Transverse colon (tissue), 4 donors: ENCODE data around the gene PTPRA. TPM values are rescaled to one million over a fixed set of nuclear protein-coding genes. Genes with fewer than 3 reads are reported as not detected.
A peak's percentile ranks its signal among the peaks of the same experiment; 100 is the strongest.

ENCODE experiments used
- DNase-seq: peaks from one replicate; pipeline ENCODE4 v3.0.0-alpha.2; 2019
- H3K27ac ChIP-seq, 4 donors: fragments of 200-600 bp; sonication (generic); 2 replicates each; pipeline ENCODE4 v1.5.1; 2016 to 2018; ENCODE audit warnings: inconsistent platforms in 4 of 4
- H3K27me3 ChIP-seq: fragments of 200-600 bp; sonication (generic); 2 replicates; pipeline ENCODE4 v1.5.1; 2017; ENCODE audit warnings: inconsistent platforms
- H3K36me3 ChIP-seq, 4 donors: fragments of 200-600 bp; sonication (generic); 2 replicates each; pipeline ENCODE4 v1.5.1; 2017 to 2019; ENCODE audit warnings: inconsistent platforms in 4 of 4
- H3K4me1 ChIP-seq, 4 donors: fragments of 200-600 bp; sonication (generic); 2 replicates each; pipeline ENCODE4 v1.5.1; 2017 to 2020; ENCODE audit warnings: inconsistent platforms in 4 of 4
- H3K4me3 ChIP-seq, 4 donors: fragments of 200-600 bp; sonication (generic); 1 replicate in 1 of 4; 2 replicates in 3 of 4; pipeline versions ENCODE4 v1.5.1 to v1.6.1; 2017 to 2019; ENCODE audit warnings: inconsistent platforms in 4 of 4
- H3K9me3 ChIP-seq, 2 donors: fragments of 200-600 bp; sonication (generic); 2 replicates each; pipeline ENCODE4 v1.5.1; 2017 to 2019; ENCODE audit warnings: inconsistent platforms in 2 of 2
- CTCF ChIP-seq, 5 experiments: fragments of 200-600 bp in 3 of 5; fragments of 450-650 bp in 2 of 5; sonication (generic) in 3 of 5; IDR thresholded peaks; 1 replicate in 2 of 5; 2 replicates in 3 of 5; pipeline ENCODE4 v1.5.1; 2016 to 2017; ENCODE audit warnings: antibody characterized with exemption in 5 of 5, inconsistent platforms in 3 of 5, mild to moderate bottlenecking in 2 of 5, moderate library complexity in 1 of 5
- EP300 ChIP-seq: sonication (generic); formaldehyde crosslinking; IDR thresholded peaks from one replicate; pipeline ENCODE4 v1.6.1; 2017; ENCODE audit warnings: antibody characterized with exemption, low read depth
- POLR2A ChIP-seq: fragments of 450-650 bp; IDR thresholded peaks from one replicate; pipeline ENCODE4 v1.6.1; 2016; ENCODE audit warnings: antibody characterized with exemption, mild to moderate bottlenecking, moderate library complexity
- POLR2AphosphoS5 ChIP-seq, 3 donors: sonication (generic); formaldehyde crosslinking; IDR thresholded peaks; one replicate each; pipeline ENCODE4 v1.6.1; 2016; ENCODE audit warnings: antibody characterized with exemption in 3 of 3
- WGBS, 2 donors: methylation state at CpG; one replicate each; pipeline ENCODE4 v1.1.5; 2018; ENCODE audit warnings: low coverage in 1 of 2; 5-methylcytosine and 5-hydroxymethylcytosine counted together
- in situ Hi-C, 4 donors: fragments of 200-750 bp; cut with MboI; loops; one replicate each; pipeline versions ENCODE4 v1.15.0 to v1.15.1; 2017; ENCODE audit warnings: low sequenced_read_pairs in 3 of 4, low pct_ligation_motif_present in 1 of 4, low pct_unique_long_range_greater_than_20kb in 1 of 4
- intact Hi-C: fragments of 100-400 bp; cut with DNase I; formaldehyde crosslinking; loops from one replicate; pipeline ENCODE4 v1.15.1; 2023; ENCODE audit warnings: low total_unique reads
- total RNA-seq, 4 donors: library from RNA; depleted of rRNA; stranded (reverse); fragments of >200 nt; gene quantifications; one replicate each; pipeline ENCODE4 v1.1.0, GENCODE V29; 2016

Gene PTPRA
- total RNA-seq, 4 donors from 2014 or later: 32.2 to 55.8 (median 45.8) TPM

GRCh38 chr20:2920473-2920872 lies 47.2 kb downstream of the PTPRA start:
- Histone ChIP-seq H3K9me3 (no peaks in the 10 kb centered on the region), H3K27me3 (no peaks in the 10 kb centered on the region), H3K36me3 (peaks cover 0 to 6% (median 3%) of the 10 kb centered on the region in 4 donors), H3K4me1 (peaks cover 6 to 40% (median 23%) of the 10 kb centered on the region in 4 donors), H3K27ac (peak overlapping the region in 1 of 4 donors; percentile 14), H3K4me3 (no peak overlapping the region)
- TF ChIP-seq EP300: no peak
- TF ChIP-seq CTCF (IDR thresholded peaks at IDR 0.05): no peak
- no peak for TF ChIP-seq POLR2A
- TF ChIP-seq POLR2AphosphoS5 (IDR thresholded peaks at IDR 0.05): no peak
- in situ Hi-C loops (no loop called here), intact Hi-C loops (no loop called here)
- DNase-seq: no peak
- 96 to 100% methylated on average over 1 of the region's 1 CpG for WGBS, 2 donors

DNA sequence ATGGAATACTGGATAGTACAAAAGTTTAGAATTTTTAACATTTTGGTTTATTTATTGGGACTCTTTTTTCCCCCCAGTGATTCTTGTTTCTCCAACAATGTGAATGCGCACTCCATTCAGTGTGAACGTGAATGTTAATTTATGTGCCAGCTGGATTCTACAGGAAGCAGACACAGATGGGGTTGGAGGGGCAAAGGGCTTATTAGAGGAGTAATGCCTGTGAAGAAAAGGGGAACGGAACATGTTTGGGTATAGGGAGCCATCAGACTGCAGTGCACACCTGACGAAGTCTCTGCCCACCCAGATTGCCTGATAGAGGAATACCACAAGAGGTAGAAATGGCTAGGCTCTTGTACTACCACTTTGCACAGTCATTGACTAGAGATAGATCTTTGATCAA lies 48.2 kb downstream of the PTPRA start:
- DNase-seq: no peak
- Histone ChIP-seq H3K27ac (no peak overlapping the region), H3K4me1 (peaks cover 6 to 40% (median 23%) of the 10 kb centered on the region in 4 donors), H3K4me3 (no peak overlapping the region), H3K36me3 (peaks cover 0 to 6% (median 3%) of the 10 kb centered on the region in 4 donors), H3K27me3 (no peaks in the 10 kb centered on the region), H3K9me3 (no peaks in the 10 kb centered on the region)
- intact Hi-C loops (no loop called here), in situ Hi-C loops (no loop called here)
- 88 to 91% methylated on average over 3 to 4 of the region's 4 CpGs for WGBS, 2 donors
- TF ChIP-seq POLR2AphosphoS5 (IDR thresholded peaks at IDR 0.05): no peak
- no peak for TF ChIP-seq EP300
- no peak for TF ChIP-seq CTCF (IDR thresholded peaks at IDR 0.05)
- TF ChIP-seq POLR2A: no peak

GRCh38 chr20:2922957-2923356 lies 49.7 kb downstream of the PTPRA start:
- no peak for TF ChIP-seq POLR2A
- no peak for TF ChIP-seq CTCF (IDR thresholded peaks at IDR 0.05)
- no peak for TF ChIP-seq POLR2AphosphoS5 (IDR thresholded peaks at IDR 0.05)
- TF ChIP-seq EP300: no peak
- Histone ChIP-seq H3K4me1 (peaks cover 6 to 31% (median 19%) of the 10 kb centered on the region in 4 donors), H3K27me3 (no peaks in the 10 kb centered on the region), H3K27ac (no peak overlapping the region), H3K4me3 (no peak overlapping the region), H3K36me3 (peaks cover 0 to 6% (median 3%) of the 10 kb centered on the region in 4 donors), H3K9me3 (no peaks in the 10 kb centered on the region)
- in situ Hi-C loops: no loop called here
- intact Hi-C loops: no loop called here
- DNase-seq: no peak

DNA sequence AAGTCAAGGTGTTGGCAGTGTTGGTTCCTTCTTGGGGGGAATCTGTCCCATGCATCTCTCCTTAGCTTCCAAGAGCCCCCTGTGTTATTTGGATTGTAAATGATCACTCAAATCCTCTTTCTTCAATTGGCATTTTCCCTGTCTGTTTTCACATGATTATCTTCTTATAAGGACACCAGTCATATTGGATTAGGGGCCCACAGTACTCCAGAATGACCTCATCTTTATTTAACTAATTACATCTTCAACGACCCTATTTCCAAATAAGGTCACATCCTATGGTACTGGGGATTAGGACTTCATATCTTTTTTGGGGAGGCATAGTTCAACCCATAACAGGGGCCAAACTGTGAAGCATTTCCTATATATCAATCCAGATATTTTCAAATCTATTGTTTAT lies 57.3 kb downstream of the PTPRA start:
- TF ChIP-seq EP300: no peak
- TF ChIP-seq CTCF (IDR thresholded peaks at IDR 0.05): no peak
- TF ChIP-seq POLR2AphosphoS5 (IDR thresholded peaks at IDR 0.05): no peak
- TF ChIP-seq POLR2A: no peak
- DNase-seq: no peak
- no peaks in the 10 kb centered on the region for H3K9me3 ChIP-seq
- H3K36me3 ChIP-seq: no peaks in the 10 kb centered on the region
- in situ Hi-C loops: no loop called here
- H3K4me1 ChIP-seq: no peaks in the 10 kb centered on the region
- no peak overlapping the region for H3K27ac ChIP-seq
- intact Hi-C loops: no loop called here
- no peak overlapping the region for H3K4me3 ChIP-seq
- WGBS, 2 donors: 58 to 82% methylated on average over 1 of the region's 1 CpG
- no peaks in the 10 kb centered on the region for H3K27me3 ChIP-seq
